SW480 (cell line): ENCODE measurements around the gene INCA1.
A peak's percentile ranks its signal among the peaks of the same experiment; 100 is the strongest.

Source experiments
- DNase-seq: peaks from one replicate; pipeline ENCODE4 v3.0.0-alpha.2; 2016; ENCODE audit warnings: low spot score

Gene INCA1

DNA sequence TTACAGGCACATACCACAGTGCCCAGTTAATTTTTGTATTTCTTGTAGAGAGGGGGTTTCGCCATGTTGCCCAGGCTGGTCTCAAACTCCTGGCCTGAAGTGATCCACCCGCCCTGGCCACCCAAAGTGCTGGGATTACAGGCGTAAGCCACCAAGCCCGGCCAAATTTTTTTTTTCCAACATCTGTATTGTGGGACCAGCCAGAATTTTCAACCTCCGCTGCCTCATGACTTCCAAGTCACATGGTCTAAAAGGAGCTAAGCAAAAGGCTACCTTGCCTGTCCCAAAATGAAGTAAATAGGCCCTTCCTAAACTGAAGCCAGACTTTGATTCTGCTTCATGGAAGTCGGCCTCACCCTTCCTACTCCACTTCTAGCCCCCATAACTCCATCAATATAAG, 25.5 kb downstream of the INCA1 start:
- no peak for DNase-seq

DNA sequence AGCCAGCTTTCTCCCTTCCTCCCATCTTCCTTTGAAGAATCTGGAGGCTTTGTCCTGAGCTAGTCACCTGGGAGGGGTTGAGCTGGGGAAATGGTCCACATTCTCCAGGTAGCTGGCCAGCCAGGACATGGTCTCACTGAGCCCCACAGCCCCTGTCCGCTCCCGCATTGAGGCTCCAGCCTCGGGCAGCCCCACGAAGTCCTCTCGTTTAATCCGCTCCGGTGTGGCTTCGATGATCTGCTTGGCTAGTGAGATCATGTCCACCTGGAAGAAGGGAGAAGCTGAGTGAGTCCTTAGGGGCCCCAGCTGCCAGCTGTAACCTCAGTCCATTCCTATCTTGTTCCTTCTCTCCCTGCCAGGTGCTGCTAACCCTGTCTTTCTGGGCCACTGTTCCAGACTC, 27.0 kb downstream of the INCA1 start:
- DNase-seq, result no peak

DNA sequence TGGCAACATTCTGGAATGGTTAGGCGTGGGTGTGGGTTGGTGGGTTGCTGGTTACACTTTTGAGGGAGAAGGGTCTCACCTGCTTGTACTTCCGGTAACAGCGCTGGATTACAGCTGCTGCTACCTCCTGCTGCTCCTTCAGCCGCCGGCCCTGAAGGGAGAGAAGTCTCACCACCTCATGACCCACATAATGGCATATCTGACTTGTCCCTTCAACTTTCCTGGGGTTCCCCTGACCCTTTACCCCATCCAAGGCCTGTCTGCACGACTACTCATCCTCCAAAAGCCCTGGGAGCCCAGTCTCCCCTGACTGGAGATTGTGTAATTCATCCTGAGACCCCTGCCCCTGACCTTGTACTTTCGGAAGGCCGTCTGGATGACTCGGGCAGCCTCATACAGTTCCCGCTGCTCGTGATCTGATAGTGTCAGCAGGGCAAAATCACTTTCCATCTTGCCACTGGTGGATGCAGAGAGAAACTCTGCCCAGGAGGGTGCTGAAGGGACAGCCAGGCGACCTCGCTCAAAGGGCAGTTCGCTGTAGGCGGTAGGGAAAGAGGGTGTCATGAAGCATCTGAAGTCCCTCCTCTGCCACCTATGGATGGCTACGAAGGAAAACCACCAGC, 27.7 kb downstream of the INCA1 start:
- DNase-seq, result peak; percentile 26

DNA sequence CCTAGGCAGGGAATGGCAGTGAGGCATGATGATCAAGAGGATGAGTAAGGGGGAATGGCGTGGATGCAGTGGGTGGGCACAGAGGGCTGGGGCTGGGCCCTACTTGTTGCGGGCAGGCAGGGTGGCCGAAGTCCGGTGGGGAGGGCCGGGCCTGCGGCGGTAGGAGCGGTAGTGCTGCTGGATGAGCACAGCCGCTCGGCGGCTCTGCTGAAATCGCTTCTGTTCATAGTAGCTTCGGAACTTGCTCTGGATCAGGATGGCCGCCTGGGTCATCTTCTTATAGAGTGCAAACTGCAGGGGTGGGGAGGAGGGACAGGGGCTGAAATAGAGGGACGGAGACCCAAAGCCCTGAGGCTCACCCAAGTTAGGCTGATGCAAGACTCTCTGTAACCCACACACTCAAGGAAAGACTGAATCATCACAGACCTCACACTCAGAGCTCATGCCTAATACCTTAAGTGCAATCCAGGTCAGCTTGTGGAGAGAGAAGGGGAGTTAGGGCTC, 28.2 kb downstream of the INCA1 start:
- peak; percentile 88 for DNase-seq

DNA sequence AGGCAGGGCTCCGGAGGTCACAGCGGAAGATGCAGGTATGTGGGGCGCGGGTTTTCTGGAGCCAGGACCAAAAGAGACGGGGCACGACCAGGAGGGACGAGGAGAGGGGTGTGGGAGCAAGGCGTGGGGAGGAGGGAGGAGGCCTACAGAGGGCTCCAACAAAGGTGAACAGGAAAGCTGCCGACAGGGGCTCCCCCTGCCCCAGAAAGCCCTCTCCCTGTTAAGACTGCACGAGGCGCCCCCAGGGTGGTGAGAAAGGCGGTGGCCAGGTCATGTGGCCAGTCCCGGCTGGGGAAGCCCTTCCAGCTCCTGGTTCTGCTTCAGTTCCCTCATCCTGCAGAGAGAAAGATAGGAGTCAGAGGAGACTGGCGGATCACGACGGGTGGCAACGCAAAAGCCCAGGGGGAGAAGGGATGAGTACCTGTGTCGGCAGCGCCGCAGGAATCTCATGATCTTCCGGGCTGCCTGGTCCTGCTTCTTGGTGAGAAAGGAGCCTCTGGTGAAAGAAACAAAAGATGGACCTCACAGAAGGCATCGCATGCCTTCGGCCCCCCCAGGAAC, 28.8 kb downstream of the INCA1 start:
- DNase-seq, result peak; percentile 33

DNA sequence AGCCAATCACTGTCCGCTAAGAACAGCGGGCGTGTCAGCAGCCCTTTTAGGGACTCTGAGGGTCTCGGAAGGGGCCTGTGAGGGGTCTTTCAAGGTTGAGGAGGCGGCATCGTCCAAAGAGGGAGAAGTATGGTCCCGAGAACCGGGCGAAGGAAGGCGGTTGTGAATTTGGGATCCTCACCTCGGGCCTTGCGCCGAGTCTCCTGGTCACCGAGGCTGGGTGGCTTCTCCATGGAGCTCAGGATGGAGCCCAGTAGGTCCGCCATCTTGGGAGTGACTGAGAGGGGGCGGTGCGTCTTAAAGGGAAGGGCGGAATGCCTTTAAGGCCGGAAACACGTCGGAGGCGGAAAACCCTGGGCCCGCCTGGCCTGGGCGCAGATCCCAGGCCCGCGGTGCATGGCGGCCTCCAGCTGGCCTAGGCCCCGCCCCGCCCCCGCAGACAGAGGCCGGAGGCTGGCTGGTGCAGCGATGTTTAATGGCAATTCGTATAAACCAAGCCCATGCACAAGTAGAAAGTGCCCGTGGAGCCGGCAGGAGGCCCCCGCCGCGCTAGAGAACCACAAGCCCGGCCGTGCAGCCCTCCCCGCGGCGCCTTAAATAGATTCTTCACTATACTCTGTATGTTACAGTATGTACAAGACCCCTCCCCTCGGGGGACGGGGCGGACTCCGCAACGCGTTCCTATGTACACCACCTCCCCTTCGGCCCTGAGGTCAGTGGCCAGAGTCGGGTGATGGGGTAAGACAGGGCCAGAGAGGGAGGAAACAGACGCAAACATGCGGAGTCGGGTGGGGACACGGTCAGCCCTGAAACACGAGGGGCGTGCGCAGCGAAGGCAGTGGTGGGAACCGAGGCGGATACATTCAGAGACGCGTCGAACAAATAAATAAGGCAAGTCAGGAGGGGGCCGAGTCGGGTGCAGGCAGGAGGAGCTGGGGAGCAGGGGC, 29.5 kb downstream of the INCA1 start, which contains the start of gene SPAG7:
Gene SPAG7, minus strand, starts transcription at position 279 of the 947 bp plus-strand sequence. Its CDS starts 13 bp downstream, at position 266.
- DNase-seq, result peak; percentile 92

DNA sequence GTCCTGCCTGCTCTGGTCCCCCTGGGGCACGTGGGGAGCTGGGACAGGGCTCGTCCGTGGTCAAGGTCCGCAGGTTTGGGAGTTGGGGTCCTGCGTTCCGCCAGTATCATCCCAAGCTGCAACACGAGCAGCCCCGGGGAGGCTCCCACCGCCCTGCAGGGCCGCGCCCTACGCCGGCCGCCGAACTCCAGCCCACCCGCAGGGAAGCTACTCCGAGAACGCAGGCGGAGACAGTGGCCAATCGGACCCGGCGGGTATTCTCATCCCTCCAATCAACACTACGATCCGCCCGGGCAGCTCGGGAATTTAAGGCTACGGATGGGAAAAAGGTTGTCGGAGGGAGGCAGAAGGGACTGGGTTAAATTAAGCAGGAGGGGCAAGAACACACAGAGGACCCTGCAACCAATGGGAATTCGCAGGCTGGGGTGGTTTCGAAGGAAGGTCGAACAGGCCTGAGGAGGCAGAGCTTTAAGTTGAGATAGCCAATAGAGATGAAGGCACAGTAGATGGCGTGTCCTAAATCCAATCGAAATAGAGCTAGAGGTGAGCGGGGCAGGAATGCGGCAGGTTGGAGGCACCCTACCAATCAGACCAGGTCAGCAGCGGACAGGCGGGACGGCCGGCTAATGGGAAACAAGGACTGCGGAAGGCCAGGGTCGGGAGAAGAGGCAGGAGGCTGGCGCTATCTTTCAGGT, 30.3 kb downstream of the INCA1 start:
- DNase-seq, result peak; percentile 100

DNA sequence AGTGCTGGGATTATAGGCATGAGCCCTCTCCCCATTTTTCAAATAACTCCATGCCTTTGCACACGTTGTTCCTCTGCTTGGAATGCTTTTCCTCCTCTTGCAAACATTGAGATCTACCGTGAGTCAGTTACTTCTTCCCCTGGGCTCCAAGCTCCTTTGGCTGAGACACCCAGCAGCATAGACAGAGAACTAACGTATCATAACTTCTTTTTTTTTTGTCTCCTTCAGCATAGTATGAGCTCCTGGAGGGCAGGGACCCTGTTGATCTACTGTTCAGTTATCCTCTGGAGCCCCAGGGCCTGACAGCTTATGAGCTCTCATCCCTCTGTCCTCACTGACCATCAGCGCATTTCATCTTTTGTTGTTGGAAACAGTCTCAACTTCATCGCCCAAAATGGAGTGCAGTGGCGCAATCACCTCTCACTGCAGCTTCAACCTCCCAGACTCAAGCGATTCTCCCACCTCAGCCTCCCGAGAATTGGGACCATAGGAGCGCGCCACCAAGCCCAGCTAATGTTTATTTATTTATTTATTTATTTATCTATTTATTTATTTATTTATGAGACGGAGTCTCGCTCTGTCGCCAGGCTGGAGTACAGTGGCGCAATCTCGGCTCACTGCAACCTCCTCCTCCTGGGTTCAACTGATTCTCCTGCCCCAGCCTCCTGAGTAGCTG, 31.9 kb downstream of the INCA1 start:
- no peak for DNase-seq

DNA sequence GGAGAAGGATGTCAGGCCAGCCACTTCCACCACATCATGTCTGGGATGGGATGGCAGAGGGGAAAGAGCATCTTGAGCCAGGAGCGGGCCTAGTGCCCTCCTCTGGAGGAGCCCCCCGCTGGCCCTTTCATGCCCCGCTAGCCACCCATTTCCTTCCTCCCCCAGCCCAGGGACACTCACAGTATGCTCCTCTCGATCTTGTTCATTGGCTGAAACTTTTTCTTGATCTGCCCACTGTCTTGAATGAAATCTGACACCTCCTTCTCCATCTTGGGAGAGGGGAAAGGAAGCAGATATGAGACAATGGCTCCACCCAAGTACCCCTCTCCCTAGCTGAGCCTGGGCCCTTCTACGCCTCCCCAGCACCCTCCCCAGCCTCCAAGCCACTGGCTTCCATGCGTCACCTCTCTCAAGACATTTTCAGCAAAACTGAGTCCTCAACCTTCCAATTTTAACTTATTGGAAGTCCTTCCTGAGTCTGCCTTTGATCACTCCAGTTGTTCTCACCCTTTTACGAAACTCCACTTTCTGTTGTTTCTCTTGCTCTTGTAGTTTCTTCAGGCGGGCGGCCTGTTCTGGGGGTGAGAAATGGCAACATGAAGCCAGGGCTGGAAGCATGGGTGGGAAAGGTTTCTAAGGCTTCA, 36.9 kb downstream of the INCA1 start:
- no peak for DNase-seq

DNA sequence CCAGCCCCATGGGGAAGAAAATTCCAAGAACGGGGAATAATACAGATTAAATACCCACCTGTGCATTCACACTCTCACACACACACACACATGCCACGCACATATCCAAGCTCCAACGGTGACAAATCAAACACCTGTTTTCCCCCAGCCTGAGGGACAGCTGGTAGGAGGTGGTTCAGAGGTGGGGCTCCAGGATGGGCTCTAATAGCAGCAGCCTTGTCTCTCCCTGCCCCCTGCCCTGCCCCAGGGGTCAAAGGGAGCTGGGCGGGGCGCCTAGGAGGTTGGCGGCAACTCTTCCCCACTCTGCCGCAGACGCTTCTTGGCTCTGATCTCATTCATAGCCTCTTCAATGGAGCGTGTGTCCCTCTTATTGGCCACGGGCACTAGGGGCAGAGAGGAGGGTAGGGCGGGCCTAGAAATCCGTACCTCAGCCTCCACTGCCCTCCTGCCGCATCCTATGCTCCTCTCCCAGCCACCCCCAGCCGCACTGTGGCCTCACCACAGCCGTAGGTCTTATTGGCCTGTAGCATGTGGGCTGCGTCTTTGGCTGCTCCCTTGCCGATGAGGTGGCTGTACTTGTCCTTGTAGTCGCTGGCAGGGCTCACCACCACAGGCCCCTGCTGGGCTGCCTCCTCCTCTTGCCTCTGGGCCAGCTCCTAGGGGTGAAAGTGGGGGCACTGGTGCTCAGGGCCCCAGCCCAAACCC, 37.9 kb downstream of the INCA1 start:
- peak; percentile 43 for DNase-seq

DNA sequence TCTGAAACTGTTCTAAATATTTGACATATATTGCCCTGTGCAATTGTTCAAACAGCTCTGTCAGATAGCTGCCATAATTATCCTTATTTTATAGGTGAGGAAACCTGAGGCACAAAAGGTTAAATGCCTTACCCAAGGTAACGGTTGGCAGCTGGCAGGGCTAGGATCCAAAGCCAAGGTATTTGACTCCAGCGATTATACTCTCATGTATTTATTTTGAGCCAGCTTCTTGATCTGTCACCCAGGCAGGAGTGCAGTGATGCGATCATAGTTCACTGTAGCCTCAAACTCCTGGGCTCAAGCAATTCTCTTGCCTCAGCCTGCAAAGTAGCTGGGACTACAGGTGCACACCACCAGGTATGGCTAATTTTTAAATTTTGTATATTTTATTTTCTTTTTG, 39.2 kb downstream of the INCA1 start:
- no peak for DNase-seq

DNA sequence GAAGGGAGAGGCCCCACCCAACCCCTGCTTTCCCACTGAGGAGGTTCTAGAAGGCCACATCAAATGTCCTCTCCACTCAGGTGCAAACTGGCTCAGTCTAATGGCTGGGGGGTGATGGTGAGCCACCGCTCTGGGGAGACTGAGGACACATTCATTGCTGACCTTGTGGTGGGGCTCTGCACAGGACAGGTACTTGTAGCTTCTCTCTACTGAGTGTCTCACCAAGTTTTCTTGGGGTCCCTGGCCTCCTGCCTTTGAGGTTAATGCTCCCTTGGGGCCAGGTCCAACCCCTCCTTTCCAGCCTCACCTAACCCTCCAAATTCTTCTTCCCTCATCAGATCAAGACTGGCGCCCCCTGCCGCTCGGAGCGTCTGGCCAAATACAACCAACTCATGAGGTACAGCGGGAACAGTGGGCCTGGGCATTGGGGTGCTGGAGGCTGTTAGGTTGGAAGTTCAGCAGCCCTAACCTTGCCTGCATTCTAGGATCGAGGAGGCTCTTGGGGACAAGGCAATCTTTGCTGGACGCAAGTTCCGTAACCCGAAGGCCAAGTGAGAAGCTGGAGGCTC, 40.7 kb downstream of the INCA1 start:
- DNase-seq, result no peak

DNA sequence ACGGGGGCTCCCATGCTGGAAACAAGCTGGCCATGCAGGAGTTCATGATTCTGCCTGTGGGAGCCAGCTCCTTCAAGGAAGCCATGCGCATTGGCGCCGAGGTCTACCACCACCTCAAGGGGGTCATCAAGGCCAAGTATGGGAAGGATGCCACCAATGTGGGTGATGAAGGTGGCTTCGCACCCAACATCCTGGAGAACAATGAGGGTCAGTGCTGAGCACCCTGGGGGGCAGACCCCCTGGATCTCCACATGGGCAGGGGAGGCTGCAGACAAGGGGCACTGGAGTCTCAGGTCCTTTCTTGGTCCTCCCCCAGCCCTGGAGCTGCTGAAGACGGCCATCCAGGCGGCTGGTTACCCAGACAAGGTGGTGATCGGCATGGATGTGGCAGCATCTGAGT, 42.2 kb downstream of the INCA1 start:
- no peak for DNase-seq

DNA sequence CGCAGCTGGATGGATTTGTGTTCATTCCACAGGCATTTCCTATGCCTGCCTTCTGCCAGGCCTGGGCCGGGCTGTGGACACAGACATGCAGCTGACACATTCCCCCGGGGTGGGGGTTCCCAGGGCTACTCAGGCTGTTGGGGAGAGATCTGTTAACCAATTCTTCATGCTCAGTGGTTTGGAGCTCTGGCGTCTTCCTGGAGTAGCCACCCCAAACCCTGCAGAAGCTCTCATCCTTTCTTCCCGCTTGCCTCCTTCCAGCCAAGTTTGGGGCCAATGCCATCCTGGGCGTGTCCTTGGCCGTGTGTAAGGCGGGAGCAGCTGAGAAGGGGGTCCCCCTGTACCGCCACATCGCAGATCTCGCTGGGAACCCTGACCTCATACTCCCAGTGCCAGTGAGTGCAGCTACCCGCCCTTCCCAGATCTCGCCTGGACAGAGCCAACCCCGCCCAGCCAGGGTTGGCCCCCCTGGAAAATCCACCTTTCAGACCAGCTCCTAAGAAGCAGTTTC, 43.8 kb downstream of the INCA1 start:
- no peak for DNase-seq

DNA sequence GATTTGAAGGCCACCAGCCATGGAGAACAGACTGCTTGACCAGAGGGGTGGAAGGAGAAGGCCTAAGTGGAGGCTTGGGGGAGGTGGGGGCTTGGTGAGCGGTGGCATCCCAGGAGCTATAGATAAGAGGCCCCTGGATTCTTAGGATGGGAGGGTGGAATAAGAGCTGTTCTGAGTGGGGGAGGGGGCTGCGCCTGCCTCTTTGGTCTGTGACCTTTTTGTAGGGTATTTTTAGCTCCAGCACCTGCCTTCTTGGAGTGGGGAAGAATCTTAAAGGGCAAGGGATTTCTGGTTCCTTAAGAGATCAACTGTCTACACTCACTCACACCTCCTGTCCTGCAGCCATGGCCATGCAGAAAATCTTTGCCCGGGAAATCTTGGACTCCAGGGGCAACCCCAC, 45.8 kb downstream of the INCA1 start:
- DNase-seq, result no peak

DNA sequence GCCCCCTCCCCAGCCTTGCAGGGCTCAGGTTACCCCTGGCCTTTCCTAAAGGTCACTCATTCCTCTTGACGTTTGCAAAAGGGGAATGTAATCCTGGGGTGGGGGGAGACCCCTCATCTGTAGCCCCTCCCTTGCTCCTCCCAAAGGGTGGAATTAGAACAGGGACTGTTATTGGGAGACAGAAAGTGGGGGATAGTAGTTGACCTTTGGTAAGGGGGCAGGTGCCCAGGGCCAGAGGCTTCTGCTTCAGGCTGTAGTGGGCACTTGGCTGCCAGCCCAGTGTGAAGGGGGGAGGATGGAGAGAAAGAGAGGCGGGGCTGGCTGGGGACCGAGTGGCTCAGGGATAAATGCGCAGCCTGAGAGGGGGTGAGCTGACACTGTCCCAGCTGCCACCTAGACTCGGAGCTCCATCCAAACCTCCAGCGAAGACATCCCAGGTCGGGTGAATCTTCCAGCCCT, 46.5 kb downstream of the INCA1 start, which contains the start of gene ENO3:
Gene ENO3, plus strand, starts transcription at position 374 of the 459 bp plus-strand sequence. CDS start 711 bp downstream, outside the sequence.
- no peak for DNase-seq

DNA sequence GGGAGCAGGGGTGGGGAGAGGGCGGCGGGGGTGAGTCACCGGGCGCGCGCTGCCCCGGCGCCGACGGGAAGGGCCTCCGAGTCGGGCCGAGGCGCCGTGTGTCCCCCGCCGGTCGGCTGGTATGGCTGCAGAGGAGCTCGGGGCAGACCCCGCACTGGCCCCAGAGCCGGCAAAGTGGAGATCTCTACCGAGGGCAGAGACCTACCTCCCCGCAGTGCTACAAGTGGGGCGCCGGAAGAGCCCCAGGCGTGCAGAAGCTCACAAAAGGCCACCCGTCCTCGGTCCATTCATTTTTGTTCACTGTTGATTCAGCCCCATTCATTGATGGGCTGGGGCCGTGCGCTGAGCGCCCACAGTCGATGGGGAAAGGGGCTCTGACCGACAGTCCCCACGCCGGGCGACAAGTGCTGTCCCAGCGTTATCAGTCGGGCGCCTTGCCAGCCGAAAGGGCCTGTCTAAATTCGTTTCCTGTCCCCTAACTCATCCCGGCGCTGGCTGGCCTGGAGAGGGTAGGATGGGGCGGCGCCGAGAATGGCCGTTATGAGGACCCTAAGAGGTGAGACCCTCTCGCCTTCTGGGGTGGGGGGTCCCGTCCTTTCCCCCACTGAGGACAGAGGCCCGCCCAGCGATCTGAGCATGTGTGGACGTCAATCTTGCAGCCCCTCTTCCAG, 47.1 kb downstream of the INCA1 start:
- DNase-seq, result no peak

DNA sequence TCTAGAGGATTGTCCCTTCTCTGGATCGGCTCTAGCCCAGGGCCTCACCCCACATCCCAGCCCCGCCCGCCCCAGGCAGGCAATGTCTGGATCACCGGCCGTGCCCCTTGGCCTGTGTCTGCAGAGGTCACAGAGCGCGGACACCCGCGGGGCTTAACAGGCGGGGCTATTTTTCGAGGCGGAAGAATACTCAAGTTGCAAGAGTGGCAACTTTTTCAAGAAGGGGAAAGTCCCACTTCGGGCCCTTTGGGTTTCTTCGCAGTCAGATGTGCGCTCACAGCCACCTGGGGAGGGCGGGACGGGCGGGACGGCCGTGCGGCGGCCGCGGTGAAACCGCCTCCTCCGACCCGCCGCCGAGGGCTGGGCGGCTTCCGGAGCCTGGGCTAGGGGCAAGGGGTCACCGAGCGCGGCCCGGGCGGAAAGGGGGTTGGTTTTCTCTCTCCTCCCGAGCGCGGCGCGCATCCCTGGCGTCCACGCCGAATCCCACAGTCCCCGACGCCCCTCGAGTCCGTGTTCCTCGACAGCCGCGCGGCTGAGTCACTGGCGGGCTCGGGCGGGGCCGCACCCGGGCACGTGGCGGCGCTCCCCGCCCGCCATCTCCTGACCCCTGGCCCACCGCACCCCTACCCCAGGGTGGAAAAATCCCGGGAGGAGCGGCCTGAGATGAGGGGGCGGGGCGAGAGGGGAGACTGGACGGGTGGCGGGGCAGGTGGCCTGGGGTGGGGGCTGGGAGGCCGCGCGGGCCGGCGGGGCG, 47.8 kb downstream of the INCA1 start:
- peak; percentile 81 for DNase-seq
